Activated naive CD8-positive, alpha-beta T cell (primary cell): ENCODE data around the gene DCAF4.
A peak's percentile ranks its signal among the peaks of the same experiment; 100 is the strongest.

Source experiments
- H3K27ac Mint-ChIP-seq: one replicate; pipeline ENCODE4 v1.8.0; 2021; ENCODE audit warnings: mixed read lengths
- H3K27me3 Mint-ChIP-seq: one replicate; pipeline ENCODE4 v1.8.0; 2021; ENCODE audit warnings: mixed read lengths
- H3K36me3 Mint-ChIP-seq: one replicate; pipeline ENCODE4 v1.8.0; 2021; ENCODE audit warnings: mixed read lengths
- H3K4me1 Mint-ChIP-seq: one replicate; pipeline ENCODE4 v1.8.0; 2021; ENCODE audit warnings: low read depth, mixed read lengths
- H3K4me3 Mint-ChIP-seq: one replicate; pipeline ENCODE4 v1.8.0; 2021; ENCODE audit warnings: mild to moderate bottlenecking, mixed read lengths
- H3K9me3 Mint-ChIP-seq: one replicate; pipeline ENCODE4 v1.8.0; 2021; ENCODE audit warnings: low read depth, mixed read lengths

DCAF4 gene

GRCh38 chr14:72962829-72963312 lies 36.6 kb downstream of the DCAF4 start:
- no peaks in the 10 kb centered on the region for H3K9me3 Mint-ChIP-seq
- H3K27ac Mint-ChIP-seq: no peak overlapping the region
- H3K27me3 Mint-ChIP-seq: no peaks in the 10 kb centered on the region
- H3K4me1 Mint-ChIP-seq: peaks cover 6% of the 10 kb centered on the region
- H3K36me3 Mint-ChIP-seq: peaks cover 13% of the 10 kb centered on the region
- no peak overlapping the region for H3K4me3 Mint-ChIP-seq

GRCh38 chr14:72965249-72965648 lies 39.0 kb downstream of the DCAF4 start:
- no peaks in the 10 kb centered on the region for H3K27me3 Mint-ChIP-seq
- no peak overlapping the region for H3K4me3 Mint-ChIP-seq
- peaks cover 16% of the 10 kb centered on the region for H3K36me3 Mint-ChIP-seq
- H3K4me1 Mint-ChIP-seq: peaks cover 6% of the 10 kb centered on the region
- peak overlapping the region; percentile 11 for H3K27ac Mint-ChIP-seq
- no peaks in the 10 kb centered on the region for H3K9me3 Mint-ChIP-seq

GRCh38 chr14:72966038-72966437 lies 39.8 kb downstream of the DCAF4 start:
- H3K27ac Mint-ChIP-seq: no peak overlapping the region
- no peak overlapping the region for H3K4me3 Mint-ChIP-seq
- peaks cover 13% of the 10 kb centered on the region for H3K36me3 Mint-ChIP-seq
- H3K4me1 Mint-ChIP-seq: peaks cover 6% of the 10 kb centered on the region
- no peaks in the 10 kb centered on the region for H3K9me3 Mint-ChIP-seq
- no peaks in the 10 kb centered on the region for H3K27me3 Mint-ChIP-seq

- H3K27me3 Mint-ChIP-seq: no peaks in the 10 kb centered on the region
- H3K4me3 Mint-ChIP-seq: no peak overlapping the region
- H3K9me3 Mint-ChIP-seq: no peaks in the 10 kb centered on the region
- no peak overlapping the region for H3K27ac Mint-ChIP-seq
- H3K36me3 Mint-ChIP-seq: peaks cover 12% of the 10 kb centered on the region
- H3K4me1 Mint-ChIP-seq: peaks cover 4% of the 10 kb centered on the region
These were observed 42.1 kb downstream of the DCAF4 start for GRCh38 chr14:72968316-72968715.

DNA sequence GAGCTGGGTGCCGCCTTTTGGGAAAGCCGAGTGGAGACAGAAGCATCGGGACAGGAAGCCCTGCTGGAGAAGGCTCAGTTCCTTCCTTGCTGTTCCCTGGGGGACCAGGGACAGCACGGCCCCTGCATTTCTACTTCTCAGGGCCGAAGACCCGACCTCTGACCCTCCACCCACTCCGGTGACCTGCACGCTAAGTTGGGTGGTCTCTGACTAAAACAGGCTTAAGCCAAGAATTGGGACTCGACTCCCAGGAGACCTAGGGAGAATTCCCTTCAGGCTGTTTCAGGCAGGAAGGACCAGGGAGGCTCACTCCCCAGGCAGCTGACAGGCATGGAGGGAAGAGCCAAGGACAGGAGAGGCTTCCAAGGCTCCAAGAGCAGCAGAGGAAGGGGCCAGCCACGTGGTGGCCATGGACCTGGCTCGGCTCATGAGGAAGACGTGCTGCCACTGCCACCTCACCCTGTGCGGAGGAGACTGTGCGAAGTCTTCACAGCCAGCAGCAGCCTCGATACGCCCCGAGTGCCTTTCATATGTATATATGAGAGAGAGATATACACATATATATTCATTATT lies 43.9 kb downstream of the DCAF4 start:
- H3K27ac Mint-ChIP-seq: no peak overlapping the region
- H3K27me3 Mint-ChIP-seq: no peaks in the 10 kb centered on the region
- H3K36me3 Mint-ChIP-seq: peaks cover 11% of the 10 kb centered on the region
- H3K4me3 Mint-ChIP-seq: no peak overlapping the region
- no peaks in the 10 kb centered on the region for H3K9me3 Mint-ChIP-seq
- peaks cover 2% of the 10 kb centered on the region for H3K4me1 Mint-ChIP-seq

DNA sequence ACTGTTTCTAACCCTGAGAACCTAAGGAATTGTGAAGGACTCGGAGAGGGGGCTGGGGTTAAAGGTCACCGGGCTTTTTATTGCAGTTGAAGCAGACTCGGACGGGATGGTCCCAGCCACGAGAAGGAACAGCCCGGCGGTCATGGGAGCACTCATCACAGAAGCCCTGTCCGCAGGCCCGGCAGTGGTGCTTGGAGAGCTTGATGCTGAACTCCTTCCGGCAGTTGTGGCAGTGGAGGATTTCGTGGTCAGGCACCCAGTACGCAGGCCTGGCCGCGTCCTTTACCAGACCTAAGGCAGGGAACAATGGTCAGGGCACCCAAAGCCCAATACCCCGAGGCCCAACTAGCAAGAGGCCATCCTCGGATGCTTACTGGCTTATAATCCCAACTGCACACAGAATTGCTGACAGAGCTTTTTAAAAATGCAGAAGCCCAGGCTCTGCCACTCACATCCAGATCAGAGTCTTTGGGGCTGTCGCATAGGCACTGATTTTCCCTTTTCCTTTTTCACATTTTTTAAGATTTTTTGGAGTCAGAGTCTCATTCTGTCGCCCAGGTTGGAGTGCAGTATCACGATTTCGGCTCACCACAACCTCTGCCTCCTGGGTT lies 44.7 kb downstream of the DCAF4 start:
- no peak overlapping the region for H3K4me3 Mint-ChIP-seq
- H3K36me3 Mint-ChIP-seq: peaks cover 11% of the 10 kb centered on the region
- no peaks in the 10 kb centered on the region for H3K4me1 Mint-ChIP-seq
- no peaks in the 10 kb centered on the region for H3K9me3 Mint-ChIP-seq
- H3K27me3 Mint-ChIP-seq: no peaks in the 10 kb centered on the region
- no peak overlapping the region for H3K27ac Mint-ChIP-seq

GRCh38 chr14:72974661-72975060 lies 48.4 kb downstream of the DCAF4 start:
- H3K4me3 Mint-ChIP-seq: no peak overlapping the region
- no peaks in the 10 kb centered on the region for H3K27me3 Mint-ChIP-seq
- H3K27ac Mint-ChIP-seq: no peak overlapping the region
- no peaks in the 10 kb centered on the region for H3K9me3 Mint-ChIP-seq
- peaks cover 12% of the 10 kb centered on the region for H3K36me3 Mint-ChIP-seq
- no peaks in the 10 kb centered on the region for H3K4me1 Mint-ChIP-seq

DNA sequence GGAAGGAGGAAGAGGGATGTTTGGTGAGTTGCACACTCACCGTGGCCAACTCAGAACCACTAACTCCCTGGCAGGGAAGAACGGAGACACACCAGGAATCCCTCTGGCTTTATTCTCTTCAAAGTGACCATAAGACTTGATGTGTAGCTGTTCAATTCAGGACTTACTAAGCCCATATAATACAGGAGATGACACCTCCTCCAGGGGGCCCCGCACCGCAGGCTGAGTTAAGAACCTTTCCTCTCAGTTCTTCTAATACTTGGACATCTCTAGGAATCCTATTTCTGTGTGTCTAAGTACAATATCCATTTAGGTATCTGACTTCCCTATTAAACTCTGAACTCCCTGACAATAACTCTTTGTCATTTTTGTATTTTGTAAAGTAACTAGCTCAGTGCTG lies 49.5 kb downstream of the DCAF4 start:
- Mint-ChIP-seq H3K36me3 (peaks cover 10% of the 10 kb centered on the region), H3K4me1 (no peaks in the 10 kb centered on the region), H3K27me3 (no peaks in the 10 kb centered on the region), H3K9me3 (no peaks in the 10 kb centered on the region), H3K27ac (no peak overlapping the region), H3K4me3 (no peak overlapping the region)

- no peaks in the 10 kb centered on the region for H3K9me3 Mint-ChIP-seq
- H3K4me1 Mint-ChIP-seq: no peaks in the 10 kb centered on the region
- H3K4me3 Mint-ChIP-seq: no peak overlapping the region
- H3K27me3 Mint-ChIP-seq: no peaks in the 10 kb centered on the region
- peaks cover 10% of the 10 kb centered on the region for H3K36me3 Mint-ChIP-seq
- H3K27ac Mint-ChIP-seq: no peak overlapping the region
These were observed 52.6 kb downstream of the DCAF4 start for GRCh38 chr14:72978856-72979255.

GRCh38 chr14:72980863-72981262 lies 54.6 kb downstream of the DCAF4 start:
- H3K27ac Mint-ChIP-seq: no peak overlapping the region
- H3K27me3 Mint-ChIP-seq: no peaks in the 10 kb centered on the region
- no peaks in the 10 kb centered on the region for H3K9me3 Mint-ChIP-seq
- H3K36me3 Mint-ChIP-seq: peaks cover 17% of the 10 kb centered on the region
- no peaks in the 10 kb centered on the region for H3K4me1 Mint-ChIP-seq
- no peak overlapping the region for H3K4me3 Mint-ChIP-seq

- Mint-ChIP-seq H3K27me3 (no peaks in the 10 kb centered on the region), H3K36me3 (peaks cover 18% of the 10 kb centered on the region), H3K9me3 (no peaks in the 10 kb centered on the region)
These were observed 56.0 kb downstream of the DCAF4 start for GRCh38 chr14:72982146-72982708.

DNA sequence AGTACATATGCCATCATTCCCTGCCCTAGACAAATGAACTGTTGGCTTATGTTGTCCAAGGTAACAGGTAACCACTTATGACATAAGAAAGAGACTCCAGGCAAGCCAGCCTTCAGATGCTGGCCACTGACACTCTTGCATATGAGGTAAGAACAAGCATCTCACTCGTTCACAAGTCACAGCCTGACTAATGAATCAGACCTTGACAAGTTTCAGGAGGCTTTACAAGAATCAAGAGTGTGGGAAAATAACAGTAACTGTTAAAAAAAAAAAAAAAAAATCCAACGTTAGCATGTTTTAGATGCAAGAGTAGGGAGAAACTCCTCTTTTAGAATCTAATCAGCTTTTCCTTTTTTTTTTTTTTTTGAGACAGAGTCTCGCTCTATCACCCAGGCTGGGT lies 60.0 kb downstream of the DCAF4 start:
- no peaks in the 10 kb centered on the region for H3K27me3 Mint-ChIP-seq
- H3K4me1 Mint-ChIP-seq: no peaks in the 10 kb centered on the region
- H3K27ac Mint-ChIP-seq: peak overlapping the region; percentile 34
- H3K9me3 Mint-ChIP-seq: no peaks in the 10 kb centered on the region
- H3K36me3 Mint-ChIP-seq: peaks cover 16% of the 10 kb centered on the region
- no peak overlapping the region for H3K4me3 Mint-ChIP-seq

More at GRCh38 chr14:72982146-72982708, 56.0 kb downstream of the DCAF4 start:
- Mint-ChIP-seq H3K4me3 (no peak overlapping the region), H3K27ac (no peak overlapping the region), H3K4me1 (no peaks in the 10 kb centered on the region)

GRCh38 chr14:72986857-72987256 lies 60.6 kb downstream of the DCAF4 start:
- Mint-ChIP-seq H3K27ac (no peak overlapping the region), H3K4me3 (no peak overlapping the region), H3K4me1 (no peaks in the 10 kb centered on the region), H3K27me3 (no peaks in the 10 kb centered on the region), H3K36me3 (peaks cover 16% of the 10 kb centered on the region), H3K9me3 (no peaks in the 10 kb centered on the region)

GRCh38 chr14:72990171-72990570 lies 63.9 kb downstream of the DCAF4 start:
- no peaks in the 10 kb centered on the region for H3K4me1 Mint-ChIP-seq
- H3K27me3 Mint-ChIP-seq: no peaks in the 10 kb centered on the region
- no peak overlapping the region for H3K4me3 Mint-ChIP-seq
- H3K36me3 Mint-ChIP-seq: peaks cover 9% of the 10 kb centered on the region
- no peak overlapping the region for H3K27ac Mint-ChIP-seq
- no peaks in the 10 kb centered on the region for H3K9me3 Mint-ChIP-seq

DNA sequence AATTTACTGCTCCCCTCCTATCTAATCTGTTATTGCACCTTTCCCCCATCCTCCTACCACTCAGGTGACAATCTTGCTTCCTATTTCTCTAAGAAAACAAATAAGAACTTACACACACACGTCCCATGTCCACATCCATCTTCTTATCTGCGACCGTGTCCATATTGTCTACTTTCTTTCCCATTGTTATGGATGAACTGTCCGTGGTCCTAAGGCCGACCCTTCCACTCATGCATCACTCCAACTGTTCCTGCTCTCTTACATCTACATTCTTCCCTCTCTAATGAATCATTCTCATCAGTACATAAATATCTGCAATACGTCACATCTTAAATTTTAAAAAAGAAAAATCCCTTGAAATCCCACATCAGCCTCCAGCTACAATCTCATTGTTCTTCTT lies 70.7 kb downstream of the DCAF4 start:
- Mint-ChIP-seq H3K4me1 (peaks cover 8% of the 10 kb centered on the region), H3K9me3 (no peaks in the 10 kb centered on the region), H3K36me3 (peaks cover 17% of the 10 kb centered on the region), H3K4me3 (no peak overlapping the region), H3K27me3 (no peaks in the 10 kb centered on the region), H3K27ac (no peak overlapping the region)
